Liver (tissue), 9 donors: ENCODE results near the gene PHEX. TPM values are rescaled to one million over a fixed set of nuclear protein-coding genes. Genes with fewer than 3 reads are reported as not detected.

Experiments
- DNase-seq: peaks from one replicate; pipeline ENCODE4 v3.0.0-alpha.2; 2017; ENCODE audit warnings: low spot score
- H3K27ac ChIP-seq, 2 donors: one replicate each; pipeline ENCODE4 v1.7.0; 2013; ENCODE audit warnings: inconsistent platforms in 2 of 2, low read length in 2 of 2, control low read depth in 1 of 2, low read depth in 1 of 2, mild to moderate bottlenecking in 1 of 2
- H3K27me3 ChIP-seq, 4 donors: one replicate each; pipeline versions ENCODE4 v1.6.1 to v1.7.0; 2013; ENCODE audit warnings: low read length in 3 of 4, inconsistent platforms in 1 of 4, mild to moderate bottlenecking in 1 of 4, moderate library complexity in 1 of 4; ENCODE audit not compliant: control insufficient read depth in 4 of 4, insufficient read depth in 4 of 4
- H3K36me3 ChIP-seq, 4 donors: one replicate each; pipeline versions ENCODE4 v1.6.1 to v1.7.0; 2013; ENCODE audit warnings: low read length in 3 of 4, mild to moderate bottlenecking in 3 of 4, low read depth in 1 of 4, moderate library complexity in 1 of 4; ENCODE audit not compliant: control insufficient read depth in 4 of 4, insufficient read depth in 3 of 4
- H3K4me1 ChIP-seq, 4 donors: one replicate each; pipeline versions ENCODE4 v1.6.1 to v1.7.0; 2013; ENCODE audit warnings: low read length in 3 of 4, mild to moderate bottlenecking in 3 of 4, moderate library complexity in 1 of 4; ENCODE audit not compliant: control insufficient read depth in 4 of 4, insufficient read depth in 4 of 4
- H3K4me3 ChIP-seq, 3 donors: one replicate each; pipeline versions ENCODE4 v1.6.1 to v1.7.0; 2013; ENCODE audit warnings: low read length in 3 of 3, control low read depth in 1 of 3, low read depth in 1 of 3, mild to moderate bottlenecking in 1 of 3
- H3K9ac ChIP-seq, 2 donors: one replicate each; pipeline ENCODE4 v1.7.0; 2013; ENCODE audit warnings: low read length in 2 of 2, mild to moderate bottlenecking in 2 of 2, moderate library complexity in 2 of 2, control low read depth in 1 of 2, low read depth in 1 of 2
- H3K9me3 ChIP-seq, 4 donors: one replicate each; pipeline versions ENCODE4 v1.6.1 to v1.7.0; 2013; ENCODE audit warnings: low read length in 3 of 4; ENCODE audit not compliant: control insufficient read depth in 4 of 4
- EGR1 ChIP-seq, 2 donors: IDR thresholded peaks; 2 replicates each; pipeline ENCODE4 v1.6.1; 2016 to 2018; ENCODE audit warnings: antibody characterized with exemption in 2 of 2, low read depth in 2 of 2
- FOXA1 ChIP-seq: IDR thresholded peaks from 2 replicates; pipeline ENCODE4 v1.6.1; 2016; ENCODE audit warnings: antibody characterized with exemption
- FOXA2 ChIP-seq: IDR thresholded peaks from 2 replicates; pipeline ENCODE4 v1.6.1; 2016; ENCODE audit warnings: antibody characterized with exemption
- GABPA ChIP-seq, 2 donors: IDR thresholded peaks in 1 of 2; conservative IDR thresholded peaks in 1 of 2; 2 replicates each; pipeline ENCODE4 v1.6.1; 2016; ENCODE audit warnings: antibody characterized with exemption in 2 of 2, mild to moderate bottlenecking in 1 of 2, moderate library complexity in 1 of 2
- HNF4A ChIP-seq, 2 donors: conservative IDR thresholded peaks; 2 replicates each; pipeline ENCODE4 v1.6.1; 2016; ENCODE audit warnings: antibody characterized with exemption in 2 of 2, mild to moderate bottlenecking in 2 of 2
- HNF4G ChIP-seq: IDR thresholded peaks from 2 replicates; pipeline ENCODE4 v1.6.1; 2016; ENCODE audit warnings: antibody characterized with exemption
- JUND ChIP-seq, 2 donors: IDR thresholded peaks; 2 replicates each; pipeline ENCODE4 v1.6.1; 2016; ENCODE audit warnings: antibody characterized with exemption in 2 of 2
- NR2F2 ChIP-seq: IDR thresholded peaks from 2 replicates; pipeline ENCODE4 v1.6.1; 2016; ENCODE audit warnings: antibody characterized with exemption
- RAD21 ChIP-seq, 2 donors: IDR thresholded peaks; 2 replicates each; pipeline ENCODE4 v1.6.1; 2016; ENCODE audit warnings: antibody characterized with exemption in 2 of 2, mild to moderate bottlenecking in 2 of 2
- REST ChIP-seq: IDR thresholded peaks from 2 replicates; pipeline ENCODE4 v1.6.1; 2016; ENCODE audit warnings: antibody characterized with exemption, mild to moderate bottlenecking
- RXRA ChIP-seq, 2 donors: IDR thresholded peaks; 2 replicates each; pipeline ENCODE4 v1.6.1; 2017 to 2018; ENCODE audit warnings: antibody characterized with exemption in 2 of 2, mild to moderate bottlenecking in 1 of 2
- SP1 ChIP-seq: IDR thresholded peaks from 2 replicates; pipeline ENCODE4 v1.6.1; 2018; ENCODE audit warnings: antibody characterized with exemption, mild to moderate bottlenecking
- TAF1 ChIP-seq: conservative IDR thresholded peaks from 2 replicates; pipeline ENCODE4 v1.6.1; 2016; ENCODE audit warnings: antibody characterized with exemption, mild to moderate bottlenecking
- YY1 ChIP-seq: IDR thresholded peaks from 2 replicates; pipeline ENCODE4 v1.6.1; 2016; ENCODE audit warnings: antibody characterized with exemption, mild to moderate bottlenecking
- WGBS: extraction: QIAGEN DNeasy Blood & Tissue Kit; methylation state at CpG from one replicate; pipeline ENCODE4 v1.1.7; 2013; 5-methylcytosine and 5-hydroxymethylcytosine counted together
- polyA plus RNA-seq, 2 donors: library from polyadenylated mRNA; stranded (reverse) in 1 of 2; unstranded in 1 of 2; fragments of 200-250 nt in 1 of 2; fragments of >200 nt in 1 of 2; fragmentation: Nextera tagmentation in 1 of 2; extraction: Ambion mirVana in 1 of 2; gene quantifications; one replicate each; pipeline versions ENCODE4 v1.2.1 to v1.2.3, GENCODE V29; 2013 to 2015
- total RNA-seq, 2 donors: library from RNA; depleted of rRNA; stranded (reverse); fragments of >200 nt; gene quantifications; one replicate each; pipeline ENCODE4 v1.2.3, GENCODE V29; 2014
- TF ChIP-seq, protein P1 (sequence below): IDR thresholded peaks from 2 replicates; pipeline ENCODE4 v1.6.1; 2016; ENCODE audit warnings: antibody characterized with exemption
- TF ChIP-seq, protein P2 (sequence below): IDR thresholded peaks from 2 replicates; pipeline ENCODE4 v1.6.1; 2016; ENCODE audit warnings: antibody characterized with exemption
- TF ChIP-seq, protein P3 (sequence below): fragments of 150-350 bp; IDR thresholded peaks from 2 replicates; pipeline ENCODE4 v1.5.1; 2017; ENCODE audit warnings: improper control_type of control experiment, low read depth, low read length; ENCODE audit not compliant: missing input control
- TF ChIP-seq, protein P4 (sequence below): IDR thresholded peaks from 2 replicates; pipeline ENCODE4 v1.6.1; 2016; ENCODE audit warnings: antibody characterized with exemption
- donor health status: healthy.
- donor health status: healthy.
- donor health status: healthy.
- donor health status: healthy.
- donor health status: healthy.

PHEX gene
- total and polyA plus RNA-seq, 4 donors, result 0.01 to 0.14 (median 0.08) TPM; not detected in 1

DNA sequence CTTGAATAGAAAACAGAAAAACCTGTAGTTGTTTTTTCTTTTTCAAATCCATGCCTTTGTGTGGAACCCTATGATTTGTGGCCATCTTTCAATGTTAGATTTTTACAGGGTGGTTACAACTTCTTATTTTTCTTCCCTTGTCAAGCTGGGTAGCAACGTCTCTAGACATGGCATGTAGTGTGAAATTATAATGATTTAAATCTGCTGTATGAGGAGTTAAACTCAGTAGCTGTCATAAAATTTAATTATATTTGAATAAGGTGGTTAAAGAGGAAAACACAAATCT, 162.5 kb downstream of the PHEX start:
- WGBS, result 64% methylated on average over 1 of the region's 1 CpG
- Histone ChIP-seq H3K4me1 (no peaks in the 10 kb centered on the region), H3K9ac (no peak overlapping the region), H3K27ac (no peak overlapping the region), H3K4me3 (no peak overlapping the region), H3K9me3 (no peaks in the 10 kb centered on the region), H3K36me3 (no peaks in the 10 kb centered on the region), H3K27me3 (no peaks in the 10 kb centered on the region)
- TF ChIP-seq, protein P1, sequence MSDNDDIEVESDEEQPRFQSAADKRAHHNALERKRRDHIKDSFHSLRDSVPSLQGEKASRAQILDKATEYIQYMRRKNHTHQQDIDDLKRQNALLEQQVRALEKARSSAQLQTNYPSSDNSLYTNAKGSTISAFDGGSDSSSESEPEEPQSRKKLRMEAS, result no peak
- no peak for TF ChIP-seq EGR1 (IDR thresholded peaks at IDR 0.05; ENCODE audit: low read depth in 2 of 2)
- no peak for TF ChIP-seq RXRA (IDR thresholded peaks at IDR 0.05)
- no peak for TF ChIP-seq NR2F2
- no peak for TF ChIP-seq GABPA (IDR thresholded peaks at IDR 0.05 in 1 of 2, conservative IDR thresholded peaks at IDR 0.05 in 1 of 2)
- no peak for TF ChIP-seq REST
- TF ChIP-seq HNF4G, result no peak
- TF ChIP-seq TAF1, result no peak
- TF ChIP-seq JUND (IDR thresholded peaks at IDR 0.05), result no peak
- TF ChIP-seq, protein P2, sequence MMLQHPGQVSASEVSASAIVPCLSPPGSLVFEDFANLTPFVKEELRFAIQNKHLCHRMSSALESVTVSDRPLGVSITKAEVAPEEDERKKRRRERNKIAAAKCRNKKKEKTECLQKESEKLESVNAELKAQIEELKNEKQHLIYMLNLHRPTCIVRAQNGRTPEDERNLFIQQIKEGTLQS, result no peak
- TF ChIP-seq SP1, result no peak
- no peak for TF ChIP-seq RAD21 (IDR thresholded peaks at IDR 0.05)
- no peak for TF ChIP-seq YY1
- no peak for TF ChIP-seq FOXA1
- TF ChIP-seq, protein P3, sequence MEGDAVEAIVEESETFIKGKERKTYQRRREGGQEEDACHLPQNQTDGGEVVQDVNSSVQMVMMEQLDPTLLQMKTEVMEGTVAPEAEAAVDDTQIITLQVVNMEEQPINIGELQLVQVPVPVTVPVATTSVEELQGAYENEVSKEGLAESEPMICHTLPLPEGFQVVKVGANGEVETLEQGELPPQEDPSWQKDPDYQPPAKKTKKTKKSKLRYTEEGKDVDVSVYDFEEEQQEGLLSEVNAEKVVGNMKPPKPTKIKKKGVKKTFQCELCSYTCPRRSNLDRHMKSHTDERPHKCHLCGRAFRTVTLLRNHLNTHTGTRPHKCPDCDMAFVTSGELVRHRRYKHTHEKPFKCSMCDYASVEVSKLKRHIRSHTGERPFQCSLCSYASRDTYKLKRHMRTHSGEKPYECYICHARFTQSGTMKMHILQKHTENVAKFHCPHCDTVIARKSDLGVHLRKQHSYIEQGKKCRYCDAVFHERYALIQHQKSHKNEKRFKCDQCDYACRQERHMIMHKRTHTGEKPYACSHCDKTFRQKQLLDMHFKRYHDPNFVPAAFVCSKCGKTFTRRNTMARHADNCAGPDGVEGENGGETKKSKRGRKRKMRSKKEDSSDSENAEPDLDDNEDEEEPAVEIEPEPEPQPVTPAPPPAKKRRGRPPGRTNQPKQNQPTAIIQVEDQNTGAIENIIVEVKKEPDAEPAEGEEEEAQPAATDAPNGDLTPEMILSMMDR, result no peak
- TF ChIP-seq, protein P4, sequence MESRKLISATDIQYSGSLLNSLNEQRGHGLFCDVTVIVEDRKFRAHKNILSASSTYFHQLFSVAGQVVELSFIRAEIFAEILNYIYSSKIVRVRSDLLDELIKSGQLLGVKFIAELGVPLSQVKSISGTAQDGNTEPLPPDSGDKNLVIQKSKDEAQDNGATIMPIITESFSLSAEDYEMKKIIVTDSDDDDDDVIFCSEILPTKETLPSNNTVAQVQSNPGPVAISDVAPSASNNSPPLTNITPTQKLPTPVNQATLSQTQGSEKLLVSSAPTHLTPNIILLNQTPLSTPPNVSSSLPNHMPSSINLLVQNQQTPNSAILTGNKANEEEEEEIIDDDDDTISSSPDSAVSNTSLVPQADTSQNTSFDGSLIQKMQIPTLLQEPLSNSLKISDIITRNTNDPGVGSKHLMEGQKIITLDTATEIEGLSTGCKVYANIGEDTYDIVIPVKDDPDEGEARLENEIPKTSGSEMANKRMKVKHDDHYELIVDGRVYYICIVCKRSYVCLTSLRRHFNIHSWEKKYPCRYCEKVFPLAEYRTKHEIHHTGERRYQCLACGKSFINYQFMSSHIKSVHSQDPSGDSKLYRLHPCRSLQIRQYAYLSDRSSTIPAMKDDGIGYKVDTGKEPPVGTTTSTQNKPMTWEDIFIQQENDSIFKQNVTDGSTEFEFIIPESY, result no peak
- no peak for TF ChIP-seq HNF4A (conservative IDR thresholded peaks at IDR 0.05)
- TF ChIP-seq FOXA2, result no peak
- DNase-seq, result no peak

DNA sequence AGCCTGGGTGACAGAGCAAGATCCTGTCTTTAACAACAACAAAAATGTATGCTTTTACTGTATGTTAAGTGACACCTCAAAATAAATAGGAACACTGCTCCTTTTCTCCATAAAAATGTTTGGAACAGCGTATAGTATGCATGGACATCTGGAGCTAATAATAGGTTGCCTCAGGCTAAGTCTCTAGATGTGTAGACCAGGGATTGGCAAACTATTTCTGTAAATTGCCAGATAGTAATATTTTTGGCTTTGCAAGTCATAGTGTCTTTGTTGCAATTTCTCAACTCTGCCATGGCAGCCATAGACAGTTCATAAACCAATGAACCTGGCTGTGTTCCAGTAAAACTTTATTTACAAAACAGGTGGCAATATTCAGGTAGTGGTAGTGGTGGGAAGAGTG, 164.0 kb downstream of the PHEX start:
- H3K36me3 ChIP-seq, result no peaks in the 10 kb centered on the region
- H3K4me3 ChIP-seq, result no peak overlapping the region
- H3K9ac ChIP-seq, result no peak overlapping the region
- no peak for DNase-seq
- no peaks in the 10 kb centered on the region for H3K4me1 ChIP-seq
- WGBS, result 100% methylated on average over 1 of the region's 1 CpG
- no peaks in the 10 kb centered on the region for H3K27me3 ChIP-seq
- H3K9me3 ChIP-seq, result no peaks in the 10 kb centered on the region
- H3K27ac ChIP-seq, result no peak overlapping the region
- TF ChIP-seq EGR1 (IDR thresholded peaks at IDR 0.05; ENCODE audit: low read depth in 2 of 2), result no peak
- no peak for TF ChIP-seq YY1
- TF ChIP-seq HNF4A (conservative IDR thresholded peaks at IDR 0.05), result no peak
- TF ChIP-seq TAF1, result no peak
- TF ChIP-seq, protein P2, result no peak
- no peak for TF ChIP-seq GABPA (IDR thresholded peaks at IDR 0.05 in 1 of 2, conservative IDR thresholded peaks at IDR 0.05 in 1 of 2)
- no peak for TF ChIP-seq FOXA2
- TF ChIP-seq RXRA (IDR thresholded peaks at IDR 0.05), result no peak
- TF ChIP-seq, protein P1, result no peak
- TF ChIP-seq JUND (IDR thresholded peaks at IDR 0.05), result no peak
- no peak for TF ChIP-seq REST
- no peak for TF ChIP-seq FOXA1
- TF ChIP-seq RAD21 (IDR thresholded peaks at IDR 0.05), result no peak
- TF ChIP-seq SP1, result no peak
